AG09309 (cell line): ENCODE results near the gene RARA.

Experiments
- DNase-seq: peaks from one replicate; pipeline ENCODE4 v3.0.0-alpha.2; 2010; ENCODE audit warnings: low read depth
- H3K4me3 ChIP-seq: 2 replicates; pipeline ENCODE4 v1.5.1; 2011; ENCODE audit warnings: mild to moderate bottlenecking, low read depth, low read length, moderate library complexity; ENCODE audit not compliant: control insufficient read depth
- CTCF ChIP-seq: IDR thresholded peaks from 2 replicates; pipeline ENCODE4 v1.5.1; 2011; ENCODE audit warnings: mild to moderate bottlenecking, low read depth, low read length, inconsistent platforms; ENCODE audit not compliant: insufficient read depth, control insufficient read depth; ENCODE audit errors: missing control alignments

RARA gene

GRCh38 chr17:40316571-40317344 is 7.8 kb downstream of the RARA start:
- TF ChIP-seq CTCF: no peak
- peak overlapping the region; percentile 16 for H3K4me3 ChIP-seq
- DNase-seq: no peak

GRCh38 chr17:40317345-40317873 is 8.4 kb downstream of the RARA start:
- peak overlapping the region; percentile 43 for H3K4me3 ChIP-seq
- DNase-seq: no peak
- peak; percentile 76 for TF ChIP-seq CTCF

GRCh38 chr17:40317880-40318829 is 9.2 kb downstream of the RARA start:
- TF ChIP-seq CTCF: no peak
- peak; percentile 82 for DNase-seq
- H3K4me3 ChIP-seq: peak overlapping the region; percentile 74

- DNase-seq: no peak
- H3K4me3 ChIP-seq: peak overlapping the region; percentile 74
- TF ChIP-seq CTCF: peak; percentile 20
These were observed 9.9 kb downstream of the RARA start for GRCh38 chr17:40318830-40319391.

GRCh38 chr17:40319651-40320540 is 10.9 kb downstream of the RARA start:
- peak overlapping the region; percentile 74 for H3K4me3 ChIP-seq
- no peak for DNase-seq
- TF ChIP-seq CTCF: no peak
